ENCODE data around the gene SULT1A4.
A peak's percentile ranks its signal among the peaks of the same experiment; 100 is the strongest.
"Not testable (repeated sequence)": the region's sequence is repeated elsewhere in the genome, so short reads cannot be mapped to it uniquely, and the experiment has no call there.

SULT1A4 gene

DNA sequence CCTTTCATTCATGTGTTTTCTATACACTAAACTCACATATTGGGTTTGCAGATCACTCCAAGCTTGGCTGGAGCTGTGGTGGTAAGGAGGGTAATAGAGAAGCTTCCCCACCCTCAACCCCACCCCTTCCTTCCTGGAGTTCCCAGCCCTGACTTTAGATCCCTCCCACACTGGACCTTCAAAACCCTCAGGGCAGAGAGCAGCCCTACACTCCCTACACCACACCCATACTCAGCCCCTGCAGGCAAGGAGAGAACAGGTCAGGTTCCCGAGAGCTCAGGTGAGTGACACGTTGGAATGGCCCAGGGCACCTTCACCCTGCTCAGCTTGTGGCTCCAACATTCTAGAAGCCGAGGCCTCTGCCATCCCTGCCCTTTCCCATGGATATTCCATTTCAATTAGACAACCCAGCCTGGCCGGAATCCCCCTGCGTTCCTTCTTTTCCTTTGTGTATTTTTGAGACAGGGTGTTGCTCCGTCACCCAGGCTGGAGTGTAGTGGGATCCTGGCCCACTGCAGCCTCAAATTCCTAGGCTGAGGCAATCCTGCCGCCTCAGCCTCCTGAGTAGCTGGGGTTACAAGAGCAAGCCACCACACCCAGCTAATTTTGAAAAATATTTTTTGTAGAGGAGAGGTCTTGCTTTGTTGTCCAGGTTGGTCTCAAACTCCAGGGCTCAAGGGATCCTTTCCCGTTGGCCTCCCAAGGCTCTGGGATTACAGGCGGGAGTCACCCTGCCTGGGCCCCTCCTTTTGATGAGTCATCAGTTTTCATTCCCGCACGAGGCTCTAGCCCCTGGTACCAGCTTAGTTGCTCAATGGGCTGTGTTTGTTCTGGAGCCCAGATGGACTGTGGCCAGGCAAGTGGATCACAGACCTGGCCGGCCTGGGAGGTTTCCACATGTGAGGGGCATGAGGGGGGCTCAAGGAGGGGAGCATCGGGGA, at the start of gene SULT1A4:
TSS of gene SULT1A4 (plus strand) at position 208 of the 941 bp plus-strand sequence. CDS start 1,473 bp downstream, outside the sequence.
- not testable (repeated sequence) for DNase-seq

DNA sequence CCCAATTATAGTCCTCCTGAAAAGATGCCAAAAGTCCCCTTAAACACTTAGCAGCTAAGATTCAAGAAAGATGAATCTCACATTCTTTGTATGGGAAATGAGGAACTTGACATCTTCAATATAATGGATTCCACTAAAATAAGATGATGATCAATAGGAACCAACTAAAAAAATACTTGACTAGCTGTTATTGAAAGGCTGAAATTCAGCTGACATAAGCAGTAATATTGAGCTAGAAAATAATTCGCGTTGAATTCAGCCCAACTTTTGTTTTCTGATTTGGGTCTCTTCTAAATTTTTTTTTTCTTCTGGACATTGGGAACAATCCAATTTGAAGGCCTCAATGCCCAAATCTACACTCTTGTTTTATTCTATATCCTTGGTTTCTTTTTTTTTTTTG, 36.1 kb upstream of the SULT1A4 start:
- DNase-seq = not testable (repeated sequence)

- DNase-seq = not testable (repeated sequence)
Measured at GRCh38 chr16:29425390-29425789, 34.3 kb upstream of the SULT1A4 start.

DNA sequence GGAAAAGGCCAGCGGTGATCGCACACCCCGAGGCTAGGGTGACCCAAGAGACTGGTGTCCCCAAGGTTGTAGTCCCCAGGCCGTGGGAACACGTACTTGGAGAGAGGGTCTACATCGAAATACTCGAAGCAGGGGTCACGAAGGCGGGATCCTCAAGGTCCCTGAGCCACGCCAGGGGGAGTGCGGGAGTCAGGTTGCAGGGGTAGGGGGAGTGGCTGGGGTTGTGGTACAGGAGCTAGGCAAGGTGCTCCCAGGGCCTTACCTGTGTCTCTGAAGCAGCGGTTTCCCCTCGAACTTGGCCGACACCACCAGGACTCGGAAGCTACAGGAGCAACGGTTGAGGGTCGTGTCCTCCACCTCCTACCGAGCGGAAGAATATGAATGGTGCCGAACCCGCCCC, 6.0 kb upstream of the SULT1A4 start:
- DNase-seq = not testable (repeated sequence)

- not testable (repeated sequence) for DNase-seq
Measured at GRCh38 chr16:29454269-29454668, 5.4 kb upstream of the SULT1A4 start, which contains the start of the genes BOLA2 and SLX1B. TSS of gene BOLA2 (minus strand) at chr16:29454351. CDS start at chr16:29454253, 98 bp downstream. TSS of gene SLX1B (plus strand) at chr16:29454533.

DNA sequence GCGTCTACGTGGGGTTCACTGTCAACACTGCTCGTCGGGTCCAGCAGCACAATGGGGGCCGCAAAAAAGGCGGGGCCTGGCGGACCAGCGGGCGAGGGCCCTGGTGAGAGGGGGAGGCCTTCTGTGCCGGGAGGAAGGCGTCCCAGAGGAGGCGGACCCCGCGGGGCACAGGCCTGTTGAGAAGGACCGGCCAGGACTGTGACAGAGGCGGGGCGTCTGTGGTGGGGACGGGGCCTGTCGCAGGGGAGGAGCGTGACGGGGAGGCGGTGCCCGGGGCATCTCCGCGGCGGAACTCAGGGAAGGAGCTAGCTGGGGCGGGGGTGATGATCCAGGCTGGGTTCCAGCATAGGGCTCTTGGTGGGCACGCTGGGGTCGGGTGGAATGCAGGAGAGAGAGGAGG, 4.9 kb upstream of the SULT1A4 start:
- not testable (repeated sequence) for DNase-seq

DNA sequence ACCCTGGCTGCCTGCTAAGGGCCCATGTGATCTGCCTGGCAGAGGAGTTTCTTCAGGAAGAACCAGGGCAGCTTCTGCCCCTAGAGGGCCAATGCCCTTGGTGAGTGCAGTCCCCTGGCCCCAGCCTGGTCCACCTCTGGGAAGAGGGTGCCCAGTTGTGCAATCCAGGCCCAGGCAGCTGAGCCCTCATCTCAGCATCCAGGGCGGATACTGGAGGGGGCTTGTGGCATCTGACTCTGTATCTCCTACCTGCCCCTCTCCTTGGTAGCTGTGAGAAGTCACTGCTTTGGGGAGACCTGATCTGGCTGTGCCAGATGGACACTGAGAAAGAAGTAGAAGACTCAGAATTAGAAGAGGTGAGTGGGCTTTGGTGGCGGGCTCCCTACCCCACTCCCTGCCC, 2.1 kb upstream of the SULT1A4 start:
- not testable (repeated sequence) for DNase-seq

- not testable (repeated sequence) for DNase-seq
Measured at GRCh38 chr16:29460647-29461030, 926 bp downstream of the SULT1A4 start.

DNA sequence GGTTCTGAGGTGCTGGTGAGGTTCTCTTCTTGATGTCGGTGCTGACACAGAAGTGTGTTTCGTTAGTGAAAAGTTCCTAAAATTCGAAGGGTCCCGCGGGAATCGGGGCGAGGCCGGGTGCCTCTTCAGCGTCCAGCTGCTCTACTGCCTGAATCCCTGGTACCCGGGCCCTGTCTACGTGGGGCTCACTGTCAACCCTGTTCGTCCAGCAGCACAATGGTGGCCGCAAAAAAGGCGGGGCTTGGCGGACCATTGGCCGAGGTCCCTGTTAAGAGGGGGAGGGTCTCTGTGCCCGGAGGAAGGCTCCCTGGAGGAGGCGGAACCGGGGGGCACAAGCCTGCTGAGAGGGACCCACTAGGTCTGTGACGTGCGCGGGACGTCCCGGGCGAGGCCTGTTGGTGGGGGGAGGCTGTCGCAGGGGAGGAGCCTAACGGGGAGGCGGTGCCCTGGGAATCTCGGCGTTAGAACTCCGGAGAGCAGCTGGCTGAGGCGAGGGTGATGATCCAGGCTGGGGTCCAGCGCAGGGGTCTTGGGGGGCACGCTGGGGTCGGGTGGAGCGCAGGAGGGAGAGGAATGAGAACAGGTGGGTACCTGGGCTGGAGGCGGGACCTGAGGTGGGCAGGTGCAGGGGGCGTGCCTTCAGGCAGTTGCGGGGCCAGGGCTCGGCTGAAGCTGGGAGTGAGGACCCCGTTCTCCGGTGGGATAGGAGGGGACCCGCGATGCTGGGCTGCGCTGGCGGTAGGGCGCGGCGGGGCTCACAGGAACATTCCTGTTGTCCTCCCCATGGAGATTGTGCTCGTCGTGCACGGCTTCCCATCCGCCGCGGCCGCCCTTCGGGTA, 6.5 kb downstream of the SULT1A4 start:
- not testable (repeated sequence) for DNase-seq

- not testable (repeated sequence) for DNase-seq
Measured at GRCh38 chr16:29466904-29467303, 7.2 kb downstream of the SULT1A4 start.

DNA sequence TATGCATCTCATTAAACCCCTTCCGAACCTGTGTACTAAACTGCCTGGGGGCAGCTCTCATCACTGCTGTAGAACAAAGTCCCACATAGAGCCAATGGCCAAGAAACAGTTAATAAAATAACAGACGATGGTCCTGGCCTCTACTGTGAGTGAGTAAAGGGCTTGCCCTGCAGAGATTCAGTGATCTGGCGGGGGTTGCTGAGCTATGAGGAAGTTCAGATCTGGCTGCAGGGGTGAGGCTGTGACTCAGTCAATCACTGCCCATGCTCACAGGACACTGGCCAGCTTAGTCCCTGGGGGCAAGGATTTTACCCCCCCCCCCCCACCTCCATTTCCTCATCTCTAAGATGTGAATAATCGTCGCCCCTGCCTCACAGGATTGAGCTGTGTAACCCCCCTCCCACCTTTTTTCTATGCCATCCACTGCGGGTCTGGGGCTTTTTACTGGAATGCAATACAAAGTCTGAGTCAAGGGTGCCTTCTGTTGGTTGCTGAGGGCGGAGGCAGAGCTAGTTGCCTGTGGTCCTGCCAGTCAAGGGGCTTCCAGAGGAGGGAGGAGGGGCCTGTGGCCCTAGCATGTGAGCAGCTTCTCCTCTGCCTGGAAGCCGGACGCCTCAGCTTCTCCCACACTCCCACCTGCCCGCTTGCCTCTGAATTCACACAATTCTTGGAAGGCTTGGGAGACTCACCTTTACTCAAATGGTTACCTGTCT, 8.1 kb downstream of the SULT1A4 start:
- DNase-seq = not testable (repeated sequence)

GRCh38 chr16:29469660-29470059, 9.9 kb downstream of the SULT1A4 start:
- peak; percentile 31 for DNase-seq

GRCh38 chr16:29472065-29472464, 12.4 kb downstream of the SULT1A4 start:
- DNase-seq = not testable (repeated sequence)

DNA sequence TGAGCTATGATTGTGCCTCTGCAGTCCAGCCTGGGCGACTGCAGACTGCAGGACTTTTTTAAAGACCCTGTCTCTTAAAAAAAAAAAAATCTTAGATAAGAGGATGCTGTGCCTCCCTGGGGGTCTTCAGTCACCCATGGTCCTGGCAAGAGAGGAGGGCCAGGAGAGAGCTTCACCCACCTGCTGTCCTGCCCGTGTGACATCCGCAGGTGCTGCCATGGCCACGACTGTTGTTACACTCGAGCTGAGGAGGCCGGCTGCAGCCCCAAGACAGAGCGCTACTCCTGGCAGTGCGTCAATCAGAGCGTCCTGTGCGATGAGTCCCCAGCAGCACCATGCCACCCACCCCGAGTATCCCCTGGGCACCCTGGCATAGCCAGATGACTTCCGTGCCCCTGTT, 22.6 kb downstream of the SULT1A4 start:
- peak; percentile 23 for DNase-seq

- not testable (repeated sequence) for DNase-seq
Measured at GRCh38 chr16:29506308-29506707, 46.6 kb downstream of the SULT1A4 start, which contains the start of gene NPIPB12. TSS of gene NPIPB12 (minus strand) at chr16:29506408.
